ENCODE results near the gene KIF14.

KIF14 gene

DNA sequence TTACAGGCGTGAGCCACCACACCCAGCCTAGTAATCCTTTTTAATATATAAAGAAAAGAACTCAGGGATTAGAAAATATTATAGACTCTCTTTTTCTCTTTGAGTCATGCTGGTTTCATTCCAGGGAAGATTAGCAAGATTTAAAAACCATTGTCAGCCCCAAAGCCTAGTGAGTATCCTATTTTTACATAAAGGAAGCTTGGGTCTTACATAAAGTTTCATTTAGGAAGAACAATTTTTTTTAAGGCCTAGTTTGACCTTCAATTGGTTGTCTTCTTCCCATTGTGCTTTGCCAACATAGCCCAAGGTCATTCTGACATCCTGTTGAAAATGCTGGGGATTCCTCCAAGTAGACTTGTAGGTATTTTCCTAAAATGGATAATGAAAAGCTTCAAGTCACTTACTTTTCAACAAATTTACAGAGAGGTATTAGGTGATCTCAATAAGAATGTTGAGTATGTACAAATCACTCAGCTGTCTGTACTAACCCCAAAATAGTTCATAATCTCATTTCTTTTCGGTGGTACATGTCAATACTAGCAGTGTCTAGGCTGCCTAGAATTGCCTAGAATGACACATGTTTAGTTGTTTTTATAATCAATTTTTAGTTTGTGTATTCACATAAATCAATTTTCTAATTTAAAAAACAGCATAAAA lies 4.3 kb upstream of the KIF14 start:
- Histone ChIP-seq H3K36me3 (ENCODE audit: control insufficient read depth, insufficient read depth, low read length) (no peaks in the 10 kb centered on the region), H3K4me3 (replicated peaks; ENCODE audit: low read depth, low read length) (no peak overlapping the region), H3K27me3 (replicated peaks; ENCODE audit: control insufficient read depth, insufficient read depth, low read length) (no peaks in the 10 kb centered on the region)
- no peak for TF ChIP-seq CTCF (IDR thresholded peaks at IDR 0.05; ENCODE audit: insufficient read depth, low read length, poor library complexity, severe bottlenecking)
- peak; percentile 30 for DNase-seq (ENCODE audit: extremely low read depth, insufficient read length)

GRCh38 chr1:200619894-200620272 lies 668 bp downstream of the KIF14 start:
- peak overlapping the region; percentile 82 for H3K4me3 ChIP-seq (replicated peaks; ENCODE audit: low read depth, low read length)
- H3K36me3 ChIP-seq (ENCODE audit: control insufficient read depth, insufficient read depth, low read length) = no peaks in the 10 kb centered on the region
- DNase-seq (ENCODE audit: extremely low read depth, insufficient read length) = no peak
- no peak for TF ChIP-seq CTCF (IDR thresholded peaks at IDR 0.05; ENCODE audit: insufficient read depth, low read length, poor library complexity, severe bottlenecking)
- H3K27me3 ChIP-seq (replicated peaks; ENCODE audit: control insufficient read depth, insufficient read depth, low read length) = no peaks in the 10 kb centered on the region

- peaks cover 3% of the 10 kb centered on the region for H3K36me3 ChIP-seq (ENCODE audit: control insufficient read depth, insufficient read depth, low read length)
- TF ChIP-seq CTCF (IDR thresholded peaks at IDR 0.05; ENCODE audit: insufficient read depth, low read length, poor library complexity, severe bottlenecking) = no peak
Observed at GRCh38 chr1:200610846-200611245, 9.7 kb downstream of the KIF14 start.

GRCh38 chr1:200602632-200603031 lies 17.9 kb downstream of the KIF14 start:
- no peak for DNase-seq (ENCODE audit: extremely low read depth, insufficient read length)
- Histone ChIP-seq H3K4me3 (replicated peaks; ENCODE audit: low read depth, low read length) (no peak overlapping the region), H3K36me3 (ENCODE audit: control insufficient read depth, insufficient read depth, low read length) (peaks cover 3% of the 10 kb centered on the region), H3K27me3 (replicated peaks; ENCODE audit: control insufficient read depth, insufficient read depth, low read length) (no peaks in the 10 kb centered on the region)
- TF ChIP-seq CTCF (IDR thresholded peaks at IDR 0.05; ENCODE audit: insufficient read depth, low read length, poor library complexity, severe bottlenecking) = no peak

More at GRCh38 chr1:200610846-200611245, 9.7 kb downstream of the KIF14 start:
- H3K4me3 ChIP-seq (replicated peaks; ENCODE audit: low read depth, low read length) = no peak overlapping the region
- DNase-seq (ENCODE audit: extremely low read depth, insufficient read length) = no peak
- H3K27me3 ChIP-seq (replicated peaks; ENCODE audit: control insufficient read depth, insufficient read depth, low read length) = no peaks in the 10 kb centered on the region

DNA sequence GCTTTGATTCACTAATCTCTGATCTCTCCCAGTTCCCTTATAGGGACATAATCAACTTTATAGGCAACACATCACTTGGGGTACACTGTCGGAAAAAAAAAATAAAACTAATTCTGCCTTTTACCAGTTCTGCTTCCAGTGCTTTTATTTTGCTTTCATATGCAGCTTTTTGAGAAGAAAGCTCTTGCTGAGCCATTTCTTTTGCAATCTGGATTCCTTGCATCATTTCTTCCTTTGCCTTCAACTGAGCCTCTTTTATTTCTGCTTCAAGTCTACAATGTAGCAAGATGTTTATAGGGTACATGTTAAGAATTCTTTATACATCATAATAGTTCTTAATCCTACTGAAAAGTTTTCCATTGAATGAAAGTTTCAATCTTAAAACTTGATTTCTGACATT lies 30.6 kb downstream of the KIF14 start:
- H3K36me3 ChIP-seq (ENCODE audit: control insufficient read depth, insufficient read depth, low read length) = no peaks in the 10 kb centered on the region; the same call in none of the 2 replicates
- H3K27me3 ChIP-seq (replicated peaks; ENCODE audit: control insufficient read depth, insufficient read depth, low read length) = no peaks in the 10 kb centered on the region

More for the DNA sequence above, 30.6 kb downstream of the KIF14 start:
- H3K4me3 ChIP-seq (replicated peaks; ENCODE audit: low read depth, low read length) = no peak overlapping the region
- TF ChIP-seq CTCF (IDR thresholded peaks at IDR 0.05; ENCODE audit: insufficient read depth, low read length, poor library complexity, severe bottlenecking) = no peak
- no peak for DNase-seq (ENCODE audit: extremely low read depth, insufficient read length)
